Kidney capillary endothelial cell (primary cell): ENCODE results near the gene RP9.
A peak's percentile ranks its signal among the peaks of the same experiment; 100 is the strongest.

Experiments
- DNase-seq: peaks from one replicate; pipeline ENCODE4 v3.0.0-alpha.2; 2018; ENCODE audit warnings: low spot score

Gene RP9

GRCh38 chr7:33062023-33062781 lies 47.0 kb downstream of the RP9 start, which contains the start of gene NT5C3A:
TSS of gene NT5C3A (minus strand) at chr7:33062776. CDS start at chr7:33062705, 71 bp downstream.
- DNase-seq, result no peak

GRCh38 chr7:33061282-33061937 lies 47.8 kb downstream of the RP9 start:
- DNase-seq, result no peak

GRCh38 chr7:33059635-33060034 lies 49.6 kb downstream of the RP9 start:
- DNase-seq, result no peak

GRCh38 chr7:33055158-33055557 lies 54.0 kb downstream of the RP9 start:
- DNase-seq, result no peak

- peak; percentile 40 for DNase-seq
Measured at GRCh38 chr7:33054261-33054964, 54.8 kb downstream of the RP9 start.

GRCh38 chr7:33053721-33054120 lies 55.5 kb downstream of the RP9 start:
- no peak for DNase-seq

GRCh38 chr7:33050535-33051318 lies 58.5 kb downstream of the RP9 start:
- DNase-seq, result peak; percentile 46

GRCh38 chr7:33048704-33049103 lies 60.5 kb downstream of the RP9 start:
- DNase-seq, result no peak

GRCh38 chr7:33048257-33048656 lies 60.9 kb downstream of the RP9 start:
- no peak for DNase-seq

GRCh38 chr7:33044986-33045385 lies 64.2 kb downstream of the RP9 start:
- no peak for DNase-seq
